A673 (cell line): ENCODE data around the gene BBS9. TPM values are rescaled to one million over a fixed set of nuclear protein-coding genes. Genes with fewer than 3 reads are reported as not detected.

Experiments
- BruUV-seq: library from RNA; stranded (reverse); fragments of 400-500 nt; replicated peaks from 2 replicates; lab custom pipeline; 2021; lab: Mats Ljungman, UMichigan
- CTCF ChIA-PET: fragments of 300-600 bp; sonication (Branson Sonifier 250); formaldehyde crosslinking; loops from one replicate; lab custom pipeline; 2022; ENCODE audit warnings: antibody characterized with exemption; lab: Charles Lee
- POLR2A ChIA-PET: fragments of 300-600 bp; sonication (Branson Sonifier 250); formaldehyde crosslinking; loops from one replicate; lab custom pipeline; 2022; ENCODE audit warnings: antibody characterized with exemption; ENCODE audit not compliant: low non-redundant PET; lab: Charles Lee
- DNase-seq: peaks from one replicate; pipeline ENCODE4 v3.0.0-alpha.2; 2015; ENCODE audit warnings: low spot score
- H3K27ac ChIP-seq: fragments of 200-600 bp; sonication (generic); 2 replicates; pipeline ENCODE4 v1.5.1; 2016; ENCODE audit warnings: mixed run types, low read depth, mild to moderate bottlenecking, mixed read lengths, antibody characterized with exemption, low read length; ENCODE audit not compliant: poor library complexity, severe bottlenecking
- H3K27me3 ChIP-seq: fragments of 200-600 bp; sonication (generic); replicated peaks from 2 replicates; pipeline ENCODE4 v1.6.1; 2017; ENCODE audit warnings: mixed run types, low read depth, mild to moderate bottlenecking, mixed read lengths, antibody characterized with exemption, low read length; ENCODE audit not compliant: insufficient read depth, poor library complexity
- H3K36me3 ChIP-seq: fragments of 200-600 bp; sonication (generic); 2 replicates; pipeline ENCODE4 v1.6.1; 2016; ENCODE audit warnings: mixed run types, mild to moderate bottlenecking, mixed read lengths, antibody characterized with exemption, low read length; ENCODE audit not compliant: insufficient read depth, poor library complexity, severe bottlenecking
- H3K4me1 ChIP-seq: fragments of 200-600 bp; sonication (generic); 2 replicates; pipeline ENCODE4 v1.6.1; 2017; ENCODE audit warnings: mixed run types, mild to moderate bottlenecking, mixed read lengths, antibody characterized with exemption, low read length; ENCODE audit not compliant: insufficient read depth, poor library complexity, severe bottlenecking
- H3K4me3 ChIP-seq: fragments of 200-600 bp; sonication (generic); 2 replicates; pipeline ENCODE4 v1.5.1; 2016; ENCODE audit warnings: low read depth, mixed run types, mild to moderate bottlenecking, mixed read lengths, low read length; ENCODE audit not compliant: poor library complexity, severe bottlenecking
- H3K9me3 ChIP-seq: fragments of 200-600 bp; sonication (generic); 2 replicates; pipeline ENCODE4 v1.6.1; 2016; ENCODE audit warnings: mixed run types, low read depth, mild to moderate bottlenecking, mixed read lengths, antibody characterized with exemption, low read length; ENCODE audit not compliant: poor library complexity, severe bottlenecking
- EZH2 ChIP-seq: fragments of 200-600 bp; sonication (generic); IDR thresholded peaks from 2 replicates; pipeline ENCODE4 v1.6.1; 2017; ENCODE audit warnings: borderline replicate concordance, low read depth, mild to moderate bottlenecking, mixed read lengths, antibody characterized with exemption, low read length; ENCODE audit not compliant: poor library complexity, severe bottlenecking
- intact Hi-C: fragments of 100-400 bp; cut with micrococcal nuclease; formaldehyde crosslinking; loops from one replicate; pipeline ENCODE4 v1.10.0; 2022; ENCODE audit not compliant: unreplicated experiment
- total RNA-seq: library from RNA; stranded (reverse); gene quantifications from 2 replicates; pipeline ENCODE4 v1.2.3, GENCODE V29; 2021
- TF ChIP-seq, protein P1 (sequence below): fragments of 300-800, 200-600 bp; sonication (generic); conservative IDR thresholded peaks from 2 replicates; pipeline ENCODE4 v1.5.1; 2017; ENCODE audit warnings: low read depth, mild to moderate bottlenecking, antibody characterized with exemption, low read length, moderate library complexity, mixed read lengths

Gene BBS9
- total RNA-seq, 1 experiment from 2014 or later, result 9.4 TPM

DNA sequence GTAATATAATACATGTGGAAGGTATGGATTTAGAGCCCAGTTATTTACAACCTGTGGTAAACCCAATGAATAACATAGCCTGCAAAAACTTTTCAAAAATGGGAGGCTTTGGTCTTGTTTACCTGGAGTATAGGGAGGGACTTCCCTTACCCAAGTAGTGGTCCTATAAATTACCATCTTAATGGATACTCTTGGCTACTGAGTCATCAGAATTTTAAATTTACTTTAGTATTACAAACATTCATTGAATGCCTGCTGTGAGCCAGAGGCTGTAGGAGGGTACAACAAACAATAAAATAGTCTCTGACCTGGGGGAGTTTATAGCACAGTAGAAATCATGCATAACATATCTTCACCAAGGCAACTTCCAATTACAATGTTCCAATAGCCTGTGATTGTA lies 365.1 kb downstream of the BBS9 start:
- POLR2A ChIA-PET, result no interaction called here
- Histone ChIP-seq H3K4me1 (no peaks in the 10 kb centered on the region), H3K27ac (no peak overlapping the region), H3K4me3 (no peak overlapping the region), H3K36me3 (no peaks in the 10 kb centered on the region), H3K27me3 (no peaks in the 10 kb centered on the region), H3K9me3 (no peaks in the 10 kb centered on the region)
- intact Hi-C loops, result no loop called here
- TF ChIP-seq, protein P1, sequence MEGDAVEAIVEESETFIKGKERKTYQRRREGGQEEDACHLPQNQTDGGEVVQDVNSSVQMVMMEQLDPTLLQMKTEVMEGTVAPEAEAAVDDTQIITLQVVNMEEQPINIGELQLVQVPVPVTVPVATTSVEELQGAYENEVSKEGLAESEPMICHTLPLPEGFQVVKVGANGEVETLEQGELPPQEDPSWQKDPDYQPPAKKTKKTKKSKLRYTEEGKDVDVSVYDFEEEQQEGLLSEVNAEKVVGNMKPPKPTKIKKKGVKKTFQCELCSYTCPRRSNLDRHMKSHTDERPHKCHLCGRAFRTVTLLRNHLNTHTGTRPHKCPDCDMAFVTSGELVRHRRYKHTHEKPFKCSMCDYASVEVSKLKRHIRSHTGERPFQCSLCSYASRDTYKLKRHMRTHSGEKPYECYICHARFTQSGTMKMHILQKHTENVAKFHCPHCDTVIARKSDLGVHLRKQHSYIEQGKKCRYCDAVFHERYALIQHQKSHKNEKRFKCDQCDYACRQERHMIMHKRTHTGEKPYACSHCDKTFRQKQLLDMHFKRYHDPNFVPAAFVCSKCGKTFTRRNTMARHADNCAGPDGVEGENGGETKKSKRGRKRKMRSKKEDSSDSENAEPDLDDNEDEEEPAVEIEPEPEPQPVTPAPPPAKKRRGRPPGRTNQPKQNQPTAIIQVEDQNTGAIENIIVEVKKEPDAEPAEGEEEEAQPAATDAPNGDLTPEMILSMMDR, result no peak
- no peak for TF ChIP-seq EZH2
- CTCF ChIA-PET, result no interaction called here
- no peak for DNase-seq
- BruUV-seq, result no TSS peak

DNA sequence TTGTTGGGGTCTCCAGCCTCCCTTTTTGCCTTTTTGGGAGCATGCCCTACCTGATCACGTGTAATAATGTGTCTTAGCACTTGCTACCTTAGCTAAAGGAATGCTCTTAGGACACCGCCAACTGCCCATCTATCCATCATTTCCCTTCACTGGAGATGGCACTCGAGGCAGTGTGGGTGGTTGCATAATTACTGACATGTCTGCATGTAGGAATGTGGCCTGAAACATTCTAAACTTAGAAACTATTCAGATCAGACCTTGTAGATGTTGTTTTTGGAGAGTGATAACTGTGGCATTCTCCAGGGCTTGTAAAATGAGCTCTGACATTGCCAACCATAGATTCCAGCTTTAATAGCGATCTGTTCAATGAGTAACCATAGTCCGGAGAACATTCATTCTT lies 365.8 kb downstream of the BBS9 start:
- Histone ChIP-seq H3K27me3 (no peaks in the 10 kb centered on the region), H3K27ac (no peak overlapping the region), H3K36me3 (no peaks in the 10 kb centered on the region), H3K9me3 (no peaks in the 10 kb centered on the region), H3K4me1 (no peaks in the 10 kb centered on the region), H3K4me3 (no peak overlapping the region)
- CTCF ChIA-PET, result no interaction called here
- BruUV-seq, result no TSS peak
- DNase-seq, result no peak
- POLR2A ChIA-PET, result no interaction called here
- TF ChIP-seq, protein P1, result no peak
- no peak for TF ChIP-seq EZH2
- intact Hi-C loops, result no loop called here

DNA sequence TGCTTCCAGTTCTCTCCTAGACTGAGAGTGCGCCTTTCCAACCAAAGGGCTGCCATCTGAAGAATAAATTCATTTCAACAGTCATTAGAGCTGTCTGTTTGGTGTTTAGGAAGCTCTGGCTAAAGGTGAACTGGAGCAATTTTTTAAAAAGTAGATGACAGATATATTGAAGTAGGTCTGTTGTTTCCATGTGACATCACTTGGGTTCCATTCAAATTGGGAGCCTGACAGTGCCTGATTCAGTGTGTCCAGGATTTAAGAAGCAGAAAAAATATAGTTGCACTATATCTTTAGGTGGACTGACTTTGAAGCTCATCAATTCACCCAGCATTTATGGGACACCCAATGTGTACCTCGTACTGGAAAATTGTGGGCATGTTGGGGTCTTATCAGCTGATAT lies 367.7 kb downstream of the BBS9 start:
- DNase-seq, result no peak
- no peaks in the 10 kb centered on the region for H3K36me3 ChIP-seq
- H3K27me3 ChIP-seq, result no peaks in the 10 kb centered on the region
- TF ChIP-seq, protein P1, result no peak
- TF ChIP-seq EZH2, result no peak
- no peak overlapping the region for H3K27ac ChIP-seq
- intact Hi-C loops, result no loop called here
- CTCF ChIA-PET, result no interaction called here
- no peak overlapping the region for H3K4me3 ChIP-seq
- H3K9me3 ChIP-seq, result no peaks in the 10 kb centered on the region
- H3K4me1 ChIP-seq, result no peaks in the 10 kb centered on the region
- POLR2A ChIA-PET, result interaction anchor here (0.6 kb wide), 1 partner anchor 9 kb away, joined by 3 read pairs; no protein-coding TSS in a partner anchor
- no TSS peak for BruUV-seq
